IPS-15b (cell line): ENCODE data around the gene FGFR3.

Experiments used
- H3K27me3 ChIP-seq: one replicate; pipeline ENCODE4 v1.6.1; 2013; ENCODE audit warnings: low read length; ENCODE audit not compliant: control insufficient read depth, insufficient read depth
- H3K36me3 ChIP-seq: one replicate; pipeline ENCODE4 v1.6.1; 2013; ENCODE audit warnings: low read length; ENCODE audit not compliant: control insufficient read depth, insufficient read depth
- H3K4me1 ChIP-seq: one replicate; pipeline ENCODE4 v1.6.1; 2013; ENCODE audit warnings: mild to moderate bottlenecking, low read length; ENCODE audit not compliant: control insufficient read depth, insufficient read depth
- H3K4me3 ChIP-seq: one replicate; pipeline ENCODE4 v1.5.1; 2013; ENCODE audit warnings: low read depth, low read length
- H3K9ac ChIP-seq: one replicate; pipeline ENCODE4 v1.6.1; 2013; ENCODE audit warnings: low read depth, mild to moderate bottlenecking, low read length
- H3K9me3 ChIP-seq: one replicate; pipeline ENCODE4 v1.6.1; 2013; ENCODE audit warnings: mild to moderate bottlenecking, low read length; ENCODE audit not compliant: control insufficient read depth, insufficient read depth

The FGFR3 gene

DNA sequence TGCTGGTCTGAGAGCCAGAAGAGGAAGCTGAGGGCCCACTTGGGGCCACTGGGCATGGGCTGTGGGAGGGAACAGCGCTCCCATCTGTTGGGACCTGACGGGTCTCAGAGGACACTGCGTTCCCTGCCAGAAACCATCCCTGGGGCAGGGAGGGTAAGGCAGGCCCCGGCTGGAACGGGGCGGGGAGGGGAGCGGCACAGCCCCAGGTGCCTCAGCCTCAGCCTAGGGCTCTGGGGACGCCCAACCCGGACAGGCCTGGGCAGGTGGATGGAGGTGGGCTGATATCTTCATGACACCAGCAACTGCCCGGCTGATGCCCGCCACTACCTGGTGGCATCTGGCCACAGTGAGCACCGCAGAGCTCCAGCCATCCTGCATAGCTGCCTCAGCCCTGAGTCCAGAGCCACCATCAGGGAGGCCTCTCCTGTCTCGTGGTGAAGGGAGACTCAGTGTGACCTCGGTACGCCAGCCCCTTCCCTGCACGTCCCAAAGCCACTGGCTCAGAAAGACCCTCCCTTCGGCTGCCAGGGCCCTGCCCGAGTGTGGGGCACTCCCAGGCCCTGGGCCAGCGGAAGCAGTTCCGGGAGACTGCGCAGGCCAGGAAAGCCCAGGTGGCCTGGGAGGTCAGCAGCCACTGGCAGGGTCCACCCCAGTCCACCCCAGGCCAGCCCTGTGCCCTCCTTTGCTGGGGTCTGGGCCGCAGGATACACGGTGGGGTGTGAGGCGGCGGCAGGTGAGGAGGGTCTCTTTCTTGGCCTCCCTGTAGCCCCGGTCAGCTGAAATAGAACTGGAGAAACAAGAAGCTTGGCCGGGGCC, 34.6 kb upstream of the FGFR3 start:
- no peak overlapping the region for H3K9ac ChIP-seq
- H3K4me3 ChIP-seq = no peak overlapping the region
- H3K9me3 ChIP-seq = no peaks in the 10 kb centered on the region
- H3K4me1 ChIP-seq = no peaks in the 10 kb centered on the region
- H3K36me3 ChIP-seq = no peaks in the 10 kb centered on the region
- no peaks in the 10 kb centered on the region for H3K27me3 ChIP-seq

DNA sequence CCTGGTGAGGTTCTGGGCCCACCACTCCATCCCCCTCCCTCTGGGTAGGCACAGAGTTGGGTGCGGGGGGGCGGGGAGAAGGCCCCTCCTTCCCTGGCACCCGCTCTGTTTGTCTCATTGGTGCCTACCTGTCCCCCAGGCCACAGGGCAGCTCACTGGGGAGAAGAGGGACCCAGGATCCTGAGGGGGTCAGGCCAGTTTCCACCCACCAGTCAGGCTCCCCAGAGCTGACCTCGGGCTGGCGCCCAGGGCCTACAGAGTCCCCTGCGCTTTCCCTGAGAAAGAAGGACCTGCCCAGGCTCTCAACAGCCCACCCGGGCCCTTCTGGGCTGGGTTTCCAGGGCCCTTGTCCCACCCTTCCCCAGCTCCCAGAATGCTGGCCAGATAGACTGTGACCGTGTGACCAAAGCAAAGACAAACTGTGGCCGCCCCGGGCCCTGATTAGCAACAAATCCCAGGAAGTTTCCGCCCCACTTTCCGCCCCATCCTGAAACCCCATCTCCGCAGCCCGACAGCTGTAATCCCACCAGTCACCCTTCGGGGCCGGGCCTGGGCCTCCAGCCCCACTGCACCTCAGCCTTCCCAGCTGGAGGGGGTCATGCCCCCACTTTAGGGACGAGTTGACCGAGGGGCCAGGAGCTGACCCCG, 33.8 kb upstream of the FGFR3 start:
- no peaks in the 10 kb centered on the region for H3K27me3 ChIP-seq
- H3K9ac ChIP-seq = no peak overlapping the region
- no peak overlapping the region for H3K4me3 ChIP-seq
- no peaks in the 10 kb centered on the region for H3K4me1 ChIP-seq
- no peaks in the 10 kb centered on the region for H3K36me3 ChIP-seq
- no peaks in the 10 kb centered on the region for H3K9me3 ChIP-seq

DNA sequence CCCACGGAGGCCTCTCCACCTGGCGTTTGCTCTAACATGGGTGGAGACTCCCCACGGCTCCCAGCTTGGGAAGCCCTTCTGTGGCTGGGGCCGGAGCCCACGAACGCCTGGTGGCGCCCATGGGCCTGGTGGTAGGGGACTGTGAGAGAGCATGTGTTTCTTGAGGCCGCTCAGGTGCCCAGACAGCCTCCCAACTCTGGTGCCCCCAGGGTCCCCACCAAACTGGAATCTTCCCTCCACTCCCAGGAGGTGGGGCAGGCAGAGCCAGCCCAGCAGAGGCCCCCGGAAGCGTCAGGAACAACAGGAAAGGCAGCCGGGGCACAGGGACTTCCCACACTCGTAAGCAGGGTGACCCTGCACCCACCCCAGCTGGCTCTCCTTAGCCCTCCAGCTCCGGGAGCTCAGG, 33.3 kb upstream of the FGFR3 start:
- no peaks in the 10 kb centered on the region for H3K4me1 ChIP-seq
- H3K36me3 ChIP-seq = no peaks in the 10 kb centered on the region
- H3K4me3 ChIP-seq = no peak overlapping the region
- no peaks in the 10 kb centered on the region for H3K9me3 ChIP-seq
- H3K27me3 ChIP-seq = no peaks in the 10 kb centered on the region
- no peak overlapping the region for H3K9ac ChIP-seq

DNA sequence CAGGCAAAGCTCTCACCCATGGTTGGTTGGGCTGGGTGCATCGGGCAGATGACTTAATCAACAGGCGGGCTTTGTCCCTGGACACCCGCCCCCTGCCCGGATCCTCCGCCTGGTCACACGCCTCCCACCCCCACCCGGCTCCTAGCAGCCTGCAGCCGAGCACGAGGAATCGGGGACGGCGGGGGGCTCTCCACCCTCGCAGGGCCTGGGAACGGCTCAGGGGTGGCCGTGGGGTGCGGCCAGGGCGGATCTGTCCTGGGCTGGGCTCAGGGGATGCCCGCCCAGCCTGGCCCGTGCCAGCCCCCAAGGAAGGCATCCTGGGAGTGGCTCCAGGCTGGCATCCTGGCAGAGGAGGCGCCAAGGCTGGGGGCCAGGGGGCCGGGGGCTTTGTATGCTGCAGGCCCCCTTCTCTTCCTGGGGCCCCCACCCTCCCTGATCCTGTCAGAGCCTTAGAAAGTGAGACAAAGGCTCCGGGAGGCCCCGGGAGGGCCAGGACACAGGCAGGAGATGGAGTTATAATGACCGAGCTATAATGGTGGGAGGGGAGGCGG, 32.5 kb upstream of the FGFR3 start:
- H3K4me1 ChIP-seq = no peaks in the 10 kb centered on the region
- H3K36me3 ChIP-seq = no peaks in the 10 kb centered on the region
- H3K9me3 ChIP-seq = no peaks in the 10 kb centered on the region
- no peak overlapping the region for H3K4me3 ChIP-seq
- H3K9ac ChIP-seq = no peak overlapping the region
- H3K27me3 ChIP-seq = peaks cover 4% of the 10 kb centered on the region

DNA sequence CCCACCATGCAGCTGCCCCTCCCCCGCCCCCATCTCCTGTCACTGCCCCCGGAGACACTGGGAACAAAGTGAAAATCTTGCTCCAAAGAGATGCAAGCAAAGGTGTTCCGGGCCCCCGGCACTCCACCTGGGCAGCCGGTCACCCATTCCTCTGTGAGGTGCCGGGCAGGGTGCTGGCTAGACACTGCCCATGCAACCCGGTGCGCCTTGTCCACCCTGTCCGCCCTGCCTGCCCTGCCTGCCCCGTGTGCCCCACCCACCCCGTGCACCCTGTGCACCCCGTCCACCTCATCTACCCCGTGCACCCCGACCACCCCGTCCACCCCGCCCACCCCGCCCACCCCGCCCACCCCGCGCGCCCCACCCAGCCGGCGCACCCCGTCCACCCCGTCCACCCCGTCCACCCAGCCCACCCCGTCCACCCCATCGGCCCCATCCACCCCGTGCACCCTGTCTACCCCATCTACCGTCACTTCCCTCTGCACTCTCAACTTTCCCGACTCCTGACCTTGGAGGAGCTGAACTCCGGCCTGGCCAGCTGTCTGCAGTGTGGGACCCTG, 31.9 kb upstream of the FGFR3 start:
- no peak overlapping the region for H3K9ac ChIP-seq
- H3K4me1 ChIP-seq = peaks cover 4% of the 10 kb centered on the region
- peaks cover 6% of the 10 kb centered on the region for H3K27me3 ChIP-seq
- H3K36me3 ChIP-seq = no peaks in the 10 kb centered on the region
- H3K4me3 ChIP-seq = no peak overlapping the region
- no peaks in the 10 kb centered on the region for H3K9me3 ChIP-seq

DNA sequence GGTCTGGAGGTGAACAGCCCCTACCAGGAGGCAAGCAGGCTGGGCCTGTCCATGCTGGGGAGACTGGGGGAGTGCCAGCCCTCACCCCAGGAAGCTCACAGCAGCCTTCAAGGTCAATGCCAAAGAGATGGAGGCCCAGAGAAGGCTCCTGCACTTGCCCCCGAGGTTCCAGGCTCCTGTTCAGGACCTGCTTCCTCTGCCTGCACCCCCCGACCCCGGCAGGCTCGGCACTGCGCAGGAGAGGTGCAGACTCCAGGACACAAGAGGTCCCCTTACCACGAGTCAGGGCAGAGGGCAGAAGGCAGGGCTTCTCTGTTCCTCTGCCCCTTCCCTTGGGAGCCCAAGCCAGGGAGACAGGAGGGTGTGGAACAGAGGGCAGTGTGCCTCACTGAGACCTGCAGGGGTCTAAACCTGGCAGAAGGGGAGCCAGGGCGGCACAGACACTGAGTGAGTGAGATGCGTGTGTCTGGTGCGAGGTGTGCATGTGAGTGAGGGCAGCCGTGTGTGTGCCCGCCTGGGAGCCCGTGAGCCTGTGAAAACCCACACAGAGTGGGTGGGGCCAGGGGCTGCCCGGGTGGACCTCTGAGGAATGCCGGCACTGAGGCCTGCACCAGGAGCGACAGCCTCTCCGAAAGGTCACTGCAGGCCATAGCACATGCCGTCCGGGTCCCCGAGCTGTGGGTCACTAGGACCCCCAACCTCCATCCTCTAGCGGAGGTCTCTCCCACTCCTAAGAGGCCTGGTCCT, 30.7 kb upstream of the FGFR3 start:
- Histone ChIP-seq H3K4me3 (no peak overlapping the region), H3K9me3 (no peaks in the 10 kb centered on the region), H3K9ac (no peak overlapping the region), H3K4me1 (peaks cover 4% of the 10 kb centered on the region), H3K27me3 (peaks cover 6% of the 10 kb centered on the region), H3K36me3 (no peaks in the 10 kb centered on the region)

DNA sequence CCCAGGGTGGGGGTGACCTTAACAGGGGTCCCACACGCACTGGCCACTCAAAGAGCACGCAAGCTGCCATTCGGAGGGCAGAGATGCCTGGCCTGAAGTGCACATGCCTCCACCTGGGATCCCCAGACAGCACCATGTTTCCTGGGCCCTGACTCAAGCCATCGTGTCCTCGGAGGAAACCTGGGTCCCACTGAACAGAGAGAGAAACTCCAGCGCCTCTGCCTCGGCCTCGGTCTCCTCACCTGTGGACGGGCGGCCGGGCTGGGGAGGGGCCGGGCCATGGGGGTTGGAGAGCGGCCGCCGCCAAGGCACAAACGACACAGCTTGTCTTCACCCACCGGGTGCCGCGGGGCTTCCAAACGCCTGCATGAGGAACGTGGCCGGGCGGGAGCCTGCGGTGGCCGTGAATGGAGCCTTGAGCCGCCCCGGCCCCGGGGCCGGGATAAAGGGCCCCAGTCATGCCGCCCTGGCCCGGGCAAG, 30.0 kb upstream of the FGFR3 start:
- peaks cover 5% of the 10 kb centered on the region for H3K4me1 ChIP-seq
- H3K9me3 ChIP-seq = no peaks in the 10 kb centered on the region
- H3K27me3 ChIP-seq = peaks cover 6% of the 10 kb centered on the region
- H3K4me3 ChIP-seq = no peak overlapping the region
- H3K9ac ChIP-seq = no peak overlapping the region
- no peaks in the 10 kb centered on the region for H3K36me3 ChIP-seq

DNA sequence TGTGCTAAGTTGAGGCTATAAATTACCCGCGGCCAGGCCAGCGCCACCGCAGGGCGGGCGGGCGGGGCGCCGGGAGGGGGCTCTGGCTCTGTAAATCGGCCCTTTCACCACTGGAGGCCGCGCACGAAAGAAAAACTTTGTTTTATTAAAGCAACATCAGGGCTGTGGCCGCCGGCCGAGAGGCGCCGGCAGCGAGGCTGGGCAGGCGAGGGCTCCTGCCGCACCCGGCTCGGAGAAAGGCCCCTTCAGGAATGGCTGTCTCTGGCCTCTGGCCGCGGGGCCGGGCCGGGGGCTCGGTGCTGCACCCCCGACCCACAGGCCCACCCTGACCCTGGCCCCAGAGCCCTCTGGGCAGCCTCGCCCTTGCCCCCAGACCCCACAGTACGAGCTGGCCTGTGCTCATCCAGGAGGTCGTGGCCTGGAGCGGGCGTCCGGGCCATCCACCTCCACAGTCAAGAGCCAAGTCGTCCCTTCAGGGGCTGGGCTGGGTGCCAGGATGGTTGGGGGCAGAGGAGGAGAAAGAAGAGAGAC, 29.5 kb upstream of the FGFR3 start:
- Histone ChIP-seq H3K9ac (no peak overlapping the region), H3K36me3 (no peaks in the 10 kb centered on the region), H3K27me3 (peaks cover 6% of the 10 kb centered on the region), H3K9me3 (no peaks in the 10 kb centered on the region), H3K4me3 (no peak overlapping the region), H3K4me1 (peaks cover 6% of the 10 kb centered on the region)

DNA sequence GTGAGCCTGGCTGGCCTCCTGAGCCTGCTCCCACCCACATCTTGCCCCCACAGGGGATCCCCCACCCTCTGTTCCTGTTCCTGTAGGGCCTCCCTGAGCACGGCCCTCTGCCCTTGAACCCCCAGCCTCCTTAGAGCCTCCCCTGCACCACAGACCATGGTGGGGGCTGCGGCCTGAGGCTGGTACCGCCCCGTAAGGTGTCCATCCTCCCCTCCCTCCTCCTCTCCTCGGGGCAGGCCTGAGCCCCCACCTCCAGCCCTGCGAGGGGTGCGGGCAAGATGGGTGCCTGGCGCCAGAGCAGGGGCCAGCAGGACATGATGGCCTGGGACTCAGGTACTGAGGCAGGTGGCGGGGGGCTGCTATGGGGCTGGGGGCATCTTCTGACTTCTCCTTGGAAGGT, 28.4 kb upstream of the FGFR3 start:
- Histone ChIP-seq H3K27me3 (peaks cover 6% of the 10 kb centered on the region), H3K9me3 (no peaks in the 10 kb centered on the region), H3K36me3 (no peaks in the 10 kb centered on the region), H3K9ac (no peak overlapping the region), H3K4me1 (peaks cover 6% of the 10 kb centered on the region), H3K4me3 (no peak overlapping the region)

DNA sequence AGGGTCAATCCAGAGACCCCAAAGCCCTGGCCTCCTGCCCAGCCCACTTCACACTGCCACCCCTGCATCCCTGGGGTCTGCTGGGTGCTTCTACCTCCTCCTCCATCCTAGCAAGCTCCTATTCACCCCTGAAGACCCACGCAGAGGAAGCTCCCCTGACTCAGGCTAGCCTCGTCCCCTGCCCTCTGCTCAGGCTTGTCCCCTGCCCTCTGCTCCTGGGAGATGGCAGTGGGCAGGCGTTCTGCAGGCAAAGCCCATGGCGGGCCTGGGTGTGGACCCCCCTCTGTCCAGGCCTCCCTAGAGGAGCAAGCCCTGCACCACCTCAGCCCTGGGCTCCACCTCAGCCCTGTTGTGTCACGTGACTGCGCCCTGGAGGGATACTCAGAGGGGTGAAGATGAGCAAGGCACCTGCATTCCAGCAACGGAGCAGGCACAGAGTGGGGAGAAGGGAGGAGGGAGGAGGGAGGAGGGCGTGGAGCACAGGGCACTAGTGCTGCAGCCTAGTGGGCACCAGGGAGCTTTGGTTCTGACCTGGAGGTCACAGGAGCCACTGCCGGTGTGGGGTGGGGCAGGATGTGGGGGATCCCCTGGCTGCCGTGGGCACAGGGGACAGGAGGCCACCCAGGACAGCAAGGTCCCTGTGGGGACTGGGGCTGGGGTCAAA, 27.6 kb upstream of the FGFR3 start:
- peaks cover 6% of the 10 kb centered on the region for H3K27me3 ChIP-seq
- no peak overlapping the region for H3K9ac ChIP-seq
- peaks cover 6% of the 10 kb centered on the region for H3K4me1 ChIP-seq
- H3K9me3 ChIP-seq = no peaks in the 10 kb centered on the region
- no peaks in the 10 kb centered on the region for H3K36me3 ChIP-seq
- no peak overlapping the region for H3K4me3 ChIP-seq
